22Rv1 (cell line): ENCODE data around the gene SCGB1C1.

Experiments
- CTCF ChIP-seq: fragments of 450-650 bp; IDR thresholded peaks from 2 replicates; pipeline ENCODE4 v1.5.1; 2017; ENCODE audit warnings: mild to moderate bottlenecking
- ZFX ChIP-seq: fragments of 450-650 bp; IDR thresholded peaks from 2 replicates; pipeline ENCODE4 v1.6.1; 2017; ENCODE audit warnings: antibody characterized with exemption, borderline replicate concordance

DNA sequence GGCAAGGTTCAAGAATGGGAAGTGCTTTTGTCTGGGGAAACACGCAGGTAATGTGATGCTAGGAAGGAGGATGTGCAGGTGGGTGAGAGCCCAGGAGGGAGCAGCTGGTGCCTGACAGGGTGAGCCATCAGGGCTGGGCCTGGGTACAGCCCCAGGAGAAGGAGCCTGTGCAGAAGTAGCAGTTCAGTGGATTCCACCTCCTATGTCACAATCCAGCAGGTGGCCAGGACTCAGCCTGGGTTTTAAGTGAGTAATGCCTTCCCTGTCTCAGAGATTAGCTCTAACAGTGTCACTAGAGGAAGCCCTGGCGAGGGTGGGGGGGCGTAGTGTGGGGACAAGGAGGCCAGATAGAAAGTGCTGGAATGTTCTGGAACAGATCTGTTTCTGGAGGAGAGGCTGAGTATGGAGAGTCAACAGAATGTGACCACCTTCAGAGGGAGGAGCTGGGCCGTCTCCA lies 22.7 kb downstream of the SCGB1C1 start:
- TF ChIP-seq CTCF (no peak), ZFX (no peak)
